Right kidney (tissue), 1 donor: Measurements from ENCODE around the gene PLAGL1.

Source experiments
- DNase-seq: peaks from one replicate; pipeline ENCODE4 v3.0.0-alpha.2; 2016

The PLAGL1 gene

GRCh38 chr6:143967706-143968376 lies 40.2 kb downstream of the PLAGL1 start:
- DNase-seq = no peak

GRCh38 chr6:143966312-143966711 lies 41.7 kb downstream of the PLAGL1 start:
- no peak for DNase-seq

GRCh38 chr6:143965503-143966171 lies 42.4 kb downstream of the PLAGL1 start:
- DNase-seq = no peak

DNA sequence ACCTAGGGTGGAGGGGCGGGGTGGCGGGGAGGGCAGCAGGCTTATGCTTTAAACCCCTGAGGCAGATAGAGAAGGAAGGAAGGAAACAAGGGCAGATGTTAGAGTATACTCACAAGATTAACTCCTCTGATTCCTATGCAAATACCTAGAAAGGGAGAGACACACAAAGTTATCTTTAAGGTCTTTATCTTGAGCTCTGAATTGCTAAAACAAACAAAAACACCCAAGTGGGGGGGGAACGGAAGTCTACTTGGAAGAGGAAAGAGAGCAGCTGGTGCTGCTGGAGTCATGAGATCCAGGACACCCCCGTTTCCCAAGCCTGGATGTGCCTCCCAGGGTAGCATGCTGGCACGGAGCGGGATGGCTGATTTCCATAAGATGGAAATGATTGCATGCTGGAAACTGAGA lies 43.4 kb downstream of the PLAGL1 start:
- no peak for DNase-seq

DNA sequence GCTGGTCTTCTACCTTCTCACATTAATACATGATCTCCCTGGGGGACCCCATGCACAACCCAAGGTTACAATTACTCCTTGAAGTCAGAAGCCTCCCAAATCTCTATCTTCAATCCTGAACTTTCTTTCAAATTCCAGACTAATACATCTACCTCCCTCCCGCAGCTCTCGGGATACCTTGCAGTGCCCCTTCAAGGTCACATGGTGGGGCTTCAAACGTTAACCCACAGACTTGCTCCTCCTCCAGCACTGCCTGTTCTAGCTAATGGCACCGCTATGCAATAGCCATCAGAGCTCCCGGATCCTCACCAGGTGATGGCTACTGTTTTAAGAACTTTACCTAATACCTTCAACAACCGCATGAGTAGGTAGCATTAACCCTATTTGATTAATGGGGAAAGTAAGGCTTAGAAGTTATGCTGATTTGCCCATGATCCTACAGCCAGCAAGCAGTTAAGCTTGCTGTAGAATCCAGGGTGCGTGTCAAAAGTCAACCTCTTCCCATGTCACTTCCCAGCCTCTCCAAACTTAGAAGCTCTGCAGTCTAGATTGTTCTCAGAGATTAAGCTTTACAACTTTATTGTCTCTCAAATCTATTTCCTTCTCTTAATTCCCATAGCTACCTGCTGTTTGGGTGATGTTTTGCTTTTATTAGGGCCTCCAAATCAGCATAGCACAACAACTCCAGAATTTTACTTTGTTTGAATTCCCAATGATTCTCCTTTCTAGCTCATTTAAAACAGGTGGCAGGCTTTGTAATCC lies 44.7 kb downstream of the PLAGL1 start:
- DNase-seq = no peak

- no peak for DNase-seq
Measured at GRCh38 chr6:143961886-143962878, 45.9 kb downstream of the PLAGL1 start.

GRCh38 chr6:143961066-143961465 lies 47.0 kb downstream of the PLAGL1 start:
- DNase-seq = no peak

DNA sequence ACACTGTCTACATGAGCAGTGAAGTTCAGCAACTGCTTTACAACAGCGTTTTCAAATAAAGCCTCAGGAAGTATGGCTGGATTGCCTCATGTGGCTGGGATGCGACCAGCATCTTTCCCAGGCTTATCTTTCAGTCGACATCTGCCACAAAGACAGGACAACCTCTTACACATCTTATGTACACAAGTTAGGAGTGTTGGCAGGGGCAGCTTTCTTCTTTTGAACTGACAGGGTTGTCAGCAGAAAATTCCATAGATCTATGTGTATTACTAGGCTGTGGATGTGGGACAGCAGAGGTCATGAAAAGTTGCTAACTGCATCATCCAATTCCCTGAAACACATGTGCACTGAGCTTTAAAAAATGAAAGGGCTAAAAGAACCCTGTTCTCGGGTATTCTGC lies 48.1 kb downstream of the PLAGL1 start:
- no peak for DNase-seq

GRCh38 chr6:143958839-143959399 lies 49.1 kb downstream of the PLAGL1 start:
- no peak for DNase-seq

GRCh38 chr6:143957679-143958274 lies 50.3 kb downstream of the PLAGL1 start:
- DNase-seq = no peak

GRCh38 chr6:143955971-143956370 lies 52.1 kb downstream of the PLAGL1 start:
- DNase-seq = no peak

GRCh38 chr6:143953922-143954321 lies 54.1 kb downstream of the PLAGL1 start:
- DNase-seq = no peak

DNA sequence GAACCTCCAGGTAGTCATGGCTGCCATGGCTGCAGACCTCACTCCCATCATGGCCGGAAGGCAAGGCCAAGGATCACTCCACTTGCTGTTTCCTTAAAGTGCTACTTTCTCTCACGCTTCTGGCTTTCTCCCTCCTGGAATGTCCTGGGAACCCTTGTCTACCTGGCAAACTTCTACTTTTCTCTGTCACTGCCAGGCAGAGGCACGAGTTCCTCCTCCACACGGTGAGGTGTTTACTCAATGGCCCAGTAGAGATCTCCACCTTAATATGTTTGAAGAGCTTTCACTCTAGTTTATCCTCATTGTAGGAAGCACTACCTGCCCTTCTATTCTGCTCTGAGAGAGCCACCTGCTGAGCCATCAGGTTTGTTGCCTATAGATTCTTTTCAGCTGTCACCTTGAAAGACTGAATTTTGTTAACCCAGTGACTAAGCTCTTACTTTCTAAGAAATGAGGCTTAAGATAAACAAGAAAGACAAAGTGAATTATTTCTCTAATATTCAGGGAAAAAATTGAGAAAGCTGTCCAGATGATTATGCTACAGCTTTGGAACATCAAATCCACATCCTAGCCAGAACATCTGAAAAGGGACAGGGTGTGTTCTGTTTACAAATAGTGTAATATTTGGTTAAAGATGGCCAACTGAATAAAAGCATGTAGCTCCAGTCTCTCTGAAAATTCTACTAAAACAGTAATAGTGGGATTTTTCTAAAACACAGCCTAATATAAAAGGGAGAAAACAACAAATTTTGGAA lies 54.9 kb downstream of the PLAGL1 start:
- DNase-seq = no peak

DNA sequence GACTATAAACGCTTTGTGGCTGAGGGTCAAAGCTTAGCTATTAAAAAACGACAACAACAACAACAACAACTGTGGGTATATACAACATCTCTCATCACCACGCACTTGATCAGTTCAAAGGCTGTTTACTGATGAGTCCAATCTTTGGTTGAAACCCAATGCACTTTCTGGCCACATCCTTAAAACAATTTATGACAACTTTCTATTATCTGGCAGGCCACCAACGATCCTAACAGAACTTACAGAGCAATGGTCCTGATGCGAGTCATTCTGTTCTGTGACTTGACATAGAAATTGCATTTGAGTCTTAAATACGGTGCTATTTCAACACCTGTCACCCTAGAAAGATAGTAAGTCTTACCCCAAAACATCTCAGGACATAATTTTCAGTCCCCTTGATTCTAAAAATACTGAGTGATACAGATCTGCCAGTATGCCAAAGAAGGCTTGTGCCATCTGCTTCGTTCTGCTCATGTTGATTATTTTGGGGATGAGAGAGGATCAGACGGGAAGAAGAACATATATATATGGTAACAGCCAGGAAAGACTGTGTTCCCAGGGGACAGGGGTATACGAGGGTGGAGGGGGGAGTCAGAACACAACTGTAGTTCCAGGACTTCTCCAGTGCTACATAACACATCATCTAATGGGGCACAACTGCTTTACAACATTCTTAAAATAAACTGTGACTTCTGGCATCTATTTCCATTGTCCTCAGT lies 55.8 kb downstream of the PLAGL1 start:
- no peak for DNase-seq

DNA sequence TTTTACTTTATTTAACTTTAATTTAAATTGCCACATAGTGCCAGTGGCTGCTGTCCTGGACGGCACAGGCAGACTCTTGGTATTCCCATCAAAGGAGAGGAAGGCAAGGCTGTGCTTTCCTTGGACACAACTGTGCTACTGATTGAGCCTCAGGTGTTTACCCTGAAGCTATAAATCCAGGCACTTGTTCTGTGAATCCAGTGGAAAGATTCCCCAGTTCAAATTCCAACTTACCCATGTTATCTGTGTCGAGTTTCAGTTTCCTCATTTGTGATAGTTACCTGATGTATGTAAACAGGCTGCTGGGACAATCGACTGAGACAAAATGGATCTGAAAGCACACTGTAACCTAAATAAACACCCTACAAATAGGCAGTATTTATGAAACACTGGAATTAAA lies 57.2 kb downstream of the PLAGL1 start:
- DNase-seq = no peak

- no peak for DNase-seq
Measured at GRCh38 chr6:143949962-143950361, 58.1 kb downstream of the PLAGL1 start.

- DNase-seq = no peak
Measured at GRCh38 chr6:143949535-143949934, 58.5 kb downstream of the PLAGL1 start.

- DNase-seq = no peak
Measured at GRCh38 chr6:143948208-143948607, 59.9 kb downstream of the PLAGL1 start.

DNA sequence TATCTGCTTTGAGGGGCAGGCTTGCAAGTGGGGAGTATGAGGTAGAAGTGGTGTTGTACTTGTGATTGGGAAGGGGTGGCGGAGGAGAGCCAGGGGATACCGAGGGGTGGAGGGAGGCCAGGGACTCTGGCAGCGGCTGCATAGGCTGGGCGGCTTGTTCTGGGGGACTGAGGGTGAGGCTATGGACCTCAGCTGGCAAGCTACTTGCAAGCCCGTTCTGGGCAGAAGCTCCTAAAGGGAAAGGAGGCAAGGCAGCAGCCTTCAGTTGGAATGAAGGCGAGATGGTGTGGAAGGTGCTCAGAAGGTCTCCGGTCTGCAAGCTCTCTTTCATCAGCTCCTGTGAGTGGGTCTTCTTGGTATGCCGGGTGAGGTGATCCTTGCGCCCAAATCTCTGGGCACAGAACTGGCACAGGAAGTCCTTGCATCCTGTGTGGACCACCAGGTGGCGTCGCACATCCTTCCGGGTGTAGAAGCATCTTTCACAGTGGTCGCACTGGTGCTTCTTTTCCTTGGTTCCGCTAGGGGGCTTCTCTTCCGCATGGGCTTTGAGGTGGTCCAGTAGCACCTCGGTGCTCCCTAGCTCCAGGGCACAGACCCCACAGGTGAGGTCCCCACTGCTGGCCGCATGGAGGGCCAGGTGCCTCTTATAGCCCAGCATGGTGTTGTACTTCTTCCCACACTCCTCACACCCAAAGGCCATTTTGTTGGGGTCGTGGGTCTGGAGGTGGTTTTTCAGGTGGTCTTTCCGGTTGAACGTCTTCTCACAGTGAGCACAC lies 66.0 kb downstream of the PLAGL1 start:
- DNase-seq = no peak
